ENCODE measurements around the gene B4GALNT4.
"Not testable (repeated sequence)": the region's sequence is repeated elsewhere in the genome, so short reads cannot be mapped to it uniquely, and the experiment has no call there.

DNA sequence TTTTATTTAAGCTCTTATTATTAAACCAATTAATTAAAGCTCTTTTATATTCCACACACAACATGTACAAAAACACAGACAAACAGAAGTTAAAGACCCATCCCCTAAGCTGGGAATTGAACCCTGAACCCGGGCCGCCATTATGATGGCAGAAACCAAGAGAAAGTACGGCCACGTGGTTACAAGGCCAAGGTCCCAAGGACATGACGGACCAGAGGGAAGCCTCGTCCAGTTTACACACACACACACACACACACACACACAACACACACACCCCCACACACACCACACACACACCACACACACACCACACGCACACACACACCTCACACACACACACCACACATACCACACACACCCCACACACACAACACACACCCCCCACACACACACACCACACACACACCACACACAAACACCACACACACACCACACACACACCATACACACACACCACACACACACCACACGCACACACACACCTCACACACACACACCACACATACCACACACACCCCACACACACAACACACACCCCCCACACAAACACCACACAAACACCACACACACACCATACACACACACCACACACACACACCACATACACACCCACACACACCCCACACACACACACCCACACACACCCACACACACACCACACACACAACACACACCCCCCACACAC, 19.9 kb upstream of the B4GALNT4 start:
- TF ChIP-seq, protein P1, sequence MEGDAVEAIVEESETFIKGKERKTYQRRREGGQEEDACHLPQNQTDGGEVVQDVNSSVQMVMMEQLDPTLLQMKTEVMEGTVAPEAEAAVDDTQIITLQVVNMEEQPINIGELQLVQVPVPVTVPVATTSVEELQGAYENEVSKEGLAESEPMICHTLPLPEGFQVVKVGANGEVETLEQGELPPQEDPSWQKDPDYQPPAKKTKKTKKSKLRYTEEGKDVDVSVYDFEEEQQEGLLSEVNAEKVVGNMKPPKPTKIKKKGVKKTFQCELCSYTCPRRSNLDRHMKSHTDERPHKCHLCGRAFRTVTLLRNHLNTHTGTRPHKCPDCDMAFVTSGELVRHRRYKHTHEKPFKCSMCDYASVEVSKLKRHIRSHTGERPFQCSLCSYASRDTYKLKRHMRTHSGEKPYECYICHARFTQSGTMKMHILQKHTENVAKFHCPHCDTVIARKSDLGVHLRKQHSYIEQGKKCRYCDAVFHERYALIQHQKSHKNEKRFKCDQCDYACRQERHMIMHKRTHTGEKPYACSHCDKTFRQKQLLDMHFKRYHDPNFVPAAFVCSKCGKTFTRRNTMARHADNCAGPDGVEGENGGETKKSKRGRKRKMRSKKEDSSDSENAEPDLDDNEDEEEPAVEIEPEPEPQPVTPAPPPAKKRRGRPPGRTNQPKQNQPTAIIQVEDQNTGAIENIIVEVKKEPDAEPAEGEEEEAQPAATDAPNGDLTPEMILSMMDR (conservative IDR thresholded peaks at IDR 0.05 in 1 of 2, IDR thresholded peaks at IDR 0.05 in 1 of 2; ENCODE audit: low read depth in 1 of 2, low read length in 2 of 2) = not testable (repeated sequence)
- not testable (repeated sequence) for TF ChIP-seq EZH2 (IDR thresholded peaks at IDR 0.05; ENCODE audit: low read length, missing control alignments)
